ENCODE measurements around the gene CNTN1.

GRCh38 chr12:40898505-40898904, 206.3 kb downstream of the CNTN1 start:
- TF ChIP-seq ZNF551 (CRISPR knock-in tag; IDR thresholded peaks at IDR 0.05): no peak
- TF ChIP-seq PHF8 (IDR thresholded peaks at IDR 0.05; ENCODE audit: borderline replicate concordance, low read length): no peak
- no peak for TF ChIP-seq CTCF (IDR thresholded peaks at IDR 0.05 in 2 of 3, conservative IDR thresholded peaks at IDR 0.05 in 1 of 3; ENCODE audit: insufficient read depth in 2 of 3, low read depth in 1 of 3, low read length in 3 of 3)
- no peak for TF ChIP-seq SLC30A9 (CRISPR knock-in tag; IDR thresholded peaks at IDR 0.05)
- no peak for TF ChIP-seq ZNF121 (CRISPR knock-in tag; conservative IDR thresholded peaks at IDR 0.05)
- TF ChIP-seq ZNF639 (CRISPR knock-in tag; conservative IDR thresholded peaks at IDR 0.05 in 1 of 2, IDR thresholded peaks at IDR 0.05 in 1 of 2): no peak
- no peak for TF ChIP-seq SIN3A (IDR thresholded peaks at IDR 0.05; ENCODE audit: borderline replicate concordance in 2 of 2, control insufficient read depth in 1 of 2, low read depth in 2 of 2, low read length in 2 of 2)
- no peak for TF ChIP-seq MEIS2 (IDR thresholded peaks at IDR 0.05; ENCODE audit: partially characterized antibody)
- no peak for TF ChIP-seq GATAD2B (IDR thresholded peaks at IDR 0.05; ENCODE audit: borderline replicate concordance)
- no peak for TF ChIP-seq TGIF2 (CRISPR knock-in tag; IDR thresholded peaks at IDR 0.05)
- TF ChIP-seq ELK1 (CRISPR knock-in tag; IDR thresholded peaks at IDR 0.05): no peak
- TF ChIP-seq ZNF24 (IDR thresholded peaks at IDR 0.05): no peak
- TF ChIP-seq POLR3A (IDR thresholded peaks at IDR 0.05; ENCODE audit: borderline replicate concordance, extremely low read depth, insufficient read depth, insufficient read length): no peak
- no peak for TF ChIP-seq CEBPB (tag; IDR thresholded peaks at IDR 0.05)
